ENCODE measurements around the gene CREG2. TPM values are rescaled to one million over a fixed set of nuclear protein-coding genes. Genes with fewer than 3 reads are reported as not detected.

Gene CREG2
- total RNA-seq, 1 donor from 2014 or later = not detected

- intact Hi-C loops (cut with micrococcal nuclease) = no loop called here
Observed at GRCh38 chr2:101402630-101403029, 15.3 kb upstream of the CREG2 start.

GRCh38 chr2:101401906-101402305 lies 14.6 kb upstream of the CREG2 start:
- DNase-seq (ENCODE audit: low spot score) = no peak
- Mint-ChIP-seq H3K9me3 (no peaks in the 10 kb centered on the region), H3K4me3 (ENCODE audit: low read depth) (no peak overlapping the region), H3K27me3 (ENCODE audit: low read depth) (peaks cover 2% of the 10 kb centered on the region), H3K27ac (no peak overlapping the region), H3K36me3 (ENCODE audit: low read depth) (no peaks in the 10 kb centered on the region), H3K4me1 (ENCODE audit: low read depth) (peaks cover 2% of the 10 kb centered on the region)
- intact Hi-C loops (cut with micrococcal nuclease) = no loop called here

More at GRCh38 chr2:101402630-101403029, 15.3 kb upstream of the CREG2 start:
- no peak overlapping the region for H3K27ac Mint-ChIP-seq
- no peak for DNase-seq (ENCODE audit: low spot score)
- no peaks in the 10 kb centered on the region for H3K36me3 Mint-ChIP-seq (ENCODE audit: low read depth)
- no peaks in the 10 kb centered on the region for H3K27me3 Mint-ChIP-seq (ENCODE audit: low read depth)
- peaks cover 2% of the 10 kb centered on the region for H3K4me1 Mint-ChIP-seq (ENCODE audit: low read depth)
- no peak overlapping the region for H3K4me3 Mint-ChIP-seq (ENCODE audit: low read depth)
- no peaks in the 10 kb centered on the region for H3K9me3 Mint-ChIP-seq

- Mint-ChIP-seq H3K27ac (no peak overlapping the region), H3K4me3 (ENCODE audit: low read depth) (no peak overlapping the region), H3K36me3 (ENCODE audit: low read depth) (no peaks in the 10 kb centered on the region), H3K4me1 (ENCODE audit: low read depth) (peaks cover 3% of the 10 kb centered on the region), H3K27me3 (ENCODE audit: low read depth) (peaks cover 2% of the 10 kb centered on the region), H3K9me3 (no peaks in the 10 kb centered on the region)
- DNase-seq (ENCODE audit: low spot score) = no peak
- intact Hi-C loops (cut with micrococcal nuclease) = no loop called here
Observed at GRCh38 chr2:101401326-101401665, 14.0 kb upstream of the CREG2 start.

- H3K4me1 Mint-ChIP-seq (ENCODE audit: low read depth) = peaks cover 5% of the 10 kb centered on the region
- no peak overlapping the region for H3K4me3 Mint-ChIP-seq (ENCODE audit: low read depth)
- H3K27ac Mint-ChIP-seq = no peak overlapping the region
- H3K27me3 Mint-ChIP-seq (ENCODE audit: low read depth) = peaks cover 2% of the 10 kb centered on the region
- intact Hi-C loops (cut with micrococcal nuclease) = no loop called here
- no peaks in the 10 kb centered on the region for H3K36me3 Mint-ChIP-seq (ENCODE audit: low read depth)
- no peaks in the 10 kb centered on the region for H3K9me3 Mint-ChIP-seq
- no peak for DNase-seq (ENCODE audit: low spot score)
Observed at GRCh38 chr2:101400506-101401325, 13.4 kb upstream of the CREG2 start.

GRCh38 chr2:101400048-101400447 lies 12.7 kb upstream of the CREG2 start:
- no peak overlapping the region for H3K4me3 Mint-ChIP-seq (ENCODE audit: low read depth)
- peaks cover 2% of the 10 kb centered on the region for H3K27me3 Mint-ChIP-seq (ENCODE audit: low read depth)
- intact Hi-C loops (cut with micrococcal nuclease) = no loop called here
- no peak for DNase-seq (ENCODE audit: low spot score)
- no peaks in the 10 kb centered on the region for H3K9me3 Mint-ChIP-seq
- peaks cover 3% of the 10 kb centered on the region for H3K4me1 Mint-ChIP-seq (ENCODE audit: low read depth)
- H3K36me3 Mint-ChIP-seq (ENCODE audit: low read depth) = no peaks in the 10 kb centered on the region
- H3K27ac Mint-ChIP-seq = no peak overlapping the region

GRCh38 chr2:101399021-101399799 lies 11.9 kb upstream of the CREG2 start:
- H3K27me3 Mint-ChIP-seq (ENCODE audit: low read depth) = peaks cover 2% of the 10 kb centered on the region
- H3K4me3 Mint-ChIP-seq (ENCODE audit: low read depth) = no peak overlapping the region
- peaks cover 3% of the 10 kb centered on the region for H3K4me1 Mint-ChIP-seq (ENCODE audit: low read depth)
- H3K36me3 Mint-ChIP-seq (ENCODE audit: low read depth) = no peaks in the 10 kb centered on the region
- DNase-seq (ENCODE audit: low spot score) = no peak
- no peaks in the 10 kb centered on the region for H3K9me3 Mint-ChIP-seq
- H3K27ac Mint-ChIP-seq = no peak overlapping the region
- intact Hi-C loops (cut with micrococcal nuclease) = no loop called here

- Mint-ChIP-seq H3K4me3 (ENCODE audit: low read depth) (no peak overlapping the region), H3K27ac (no peak overlapping the region), H3K36me3 (ENCODE audit: low read depth) (no peaks in the 10 kb centered on the region), H3K27me3 (ENCODE audit: low read depth) (peaks cover 4% of the 10 kb centered on the region), H3K4me1 (ENCODE audit: low read depth) (peaks cover 3% of the 10 kb centered on the region), H3K9me3 (no peaks in the 10 kb centered on the region)
- intact Hi-C loops (cut with micrococcal nuclease) = no loop called here
- no peak for DNase-seq (ENCODE audit: low spot score)
Observed at GRCh38 chr2:101398116-101398821, 11.0 kb upstream of the CREG2 start.

GRCh38 chr2:101396316-101396717 lies 9.0 kb upstream of the CREG2 start:
- Mint-ChIP-seq H3K4me1 (ENCODE audit: low read depth) (peaks cover 3% of the 10 kb centered on the region), H3K36me3 (ENCODE audit: low read depth) (no peaks in the 10 kb centered on the region), H3K27me3 (ENCODE audit: low read depth) (peaks cover 12% of the 10 kb centered on the region), H3K9me3 (no peaks in the 10 kb centered on the region), H3K27ac (peak overlapping the region; percentile 45), H3K4me3 (ENCODE audit: low read depth) (no peak overlapping the region)
- no peak for DNase-seq (ENCODE audit: low spot score)
- intact Hi-C loops (cut with micrococcal nuclease) = no loop called here

- Mint-ChIP-seq H3K36me3 (ENCODE audit: low read depth) (no peaks in the 10 kb centered on the region), H3K4me1 (ENCODE audit: low read depth) (peaks cover 3% of the 10 kb centered on the region), H3K27ac (peak overlapping the region; percentile 45), H3K9me3 (no peaks in the 10 kb centered on the region), H3K4me3 (ENCODE audit: low read depth) (no peak overlapping the region), H3K27me3 (ENCODE audit: low read depth) (peaks cover 12% of the 10 kb centered on the region)
- no peak for DNase-seq (ENCODE audit: low spot score)
- intact Hi-C loops (cut with micrococcal nuclease) = no loop called here
Observed at GRCh38 chr2:101395545-101396315, 8.4 kb upstream of the CREG2 start.

- no peak for DNase-seq (ENCODE audit: low spot score)
- H3K36me3 Mint-ChIP-seq (ENCODE audit: low read depth) = no peaks in the 10 kb centered on the region
- no peak overlapping the region for H3K27ac Mint-ChIP-seq
- intact Hi-C loops (cut with micrococcal nuclease) = loop anchor here (5.0 to 10.0 kb wide), 2 partner anchors 133 to 376 kb away; partner anchors contain the start of gene CNOT11
- H3K4me1 Mint-ChIP-seq (ENCODE audit: low read depth) = no peaks in the 10 kb centered on the region
- H3K4me3 Mint-ChIP-seq (ENCODE audit: low read depth) = no peak overlapping the region
- peaks cover 62% of the 10 kb centered on the region for H3K27me3 Mint-ChIP-seq (ENCODE audit: low read depth)
- H3K9me3 Mint-ChIP-seq = no peaks in the 10 kb centered on the region
Observed at GRCh38 chr2:101388232-101388631, 929 bp upstream of the CREG2 start.

- H3K27me3 Mint-ChIP-seq (ENCODE audit: low read depth) = peaks cover 64% of the 10 kb centered on the region
- no peak for DNase-seq (ENCODE audit: low spot score)
- no peaks in the 10 kb centered on the region for H3K4me1 Mint-ChIP-seq (ENCODE audit: low read depth)
- peak overlapping the region; percentile 30 for H3K4me3 Mint-ChIP-seq (ENCODE audit: low read depth)
- intact Hi-C loops (cut with micrococcal nuclease) = loop anchor here (5.0 to 10.0 kb wide), 2 partner anchors 132 to 374 kb away; partner anchors contain the start of gene CNOT11
- H3K36me3 Mint-ChIP-seq (ENCODE audit: low read depth) = no peaks in the 10 kb centered on the region
- no peak overlapping the region for H3K27ac Mint-ChIP-seq
- H3K9me3 Mint-ChIP-seq = no peaks in the 10 kb centered on the region
Observed at GRCh38 chr2:101386599-101387150, 628 bp downstream of the CREG2 start.

GRCh38 chr2:101383016-101383541 lies 4.2 kb downstream of the CREG2 start:
- Mint-ChIP-seq H3K27me3 (ENCODE audit: low read depth) (peaks cover 48% of the 10 kb centered on the region), H3K27ac (no peak overlapping the region), H3K4me1 (ENCODE audit: low read depth) (no peaks in the 10 kb centered on the region), H3K36me3 (ENCODE audit: low read depth) (no peaks in the 10 kb centered on the region), H3K9me3 (no peaks in the 10 kb centered on the region), H3K4me3 (ENCODE audit: low read depth) (no peak overlapping the region)
- DNase-seq (ENCODE audit: low spot score) = no peak
- intact Hi-C loops (cut with micrococcal nuclease) = loop anchor here (10.0 kb wide), 1 partner anchor 128 kb away; the partner anchor contains the start of gene CNOT11
